ENCODE results near the gene ZNF385D.

DNA sequence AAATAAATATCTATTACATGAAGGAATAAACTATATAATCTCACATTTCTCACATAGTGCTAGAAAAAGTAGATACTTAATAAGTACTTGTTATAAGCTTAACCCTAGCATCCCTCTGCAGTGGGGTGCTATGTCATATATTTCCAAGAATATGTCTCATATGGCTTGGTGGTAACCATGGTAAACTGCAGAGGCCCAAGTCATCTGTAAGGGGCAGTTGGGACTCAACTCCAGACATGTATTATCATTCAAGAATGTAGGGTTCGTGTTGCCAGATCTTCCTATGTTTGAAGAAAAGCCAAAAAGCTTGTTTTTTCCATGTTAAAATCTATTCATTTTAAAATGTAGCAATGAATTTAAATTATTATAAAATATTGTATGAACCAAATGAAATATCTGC, 46.2 kb downstream of the ZNF385D start:
- TF ChIP-seq ZNF274 (IDR thresholded peaks at IDR 0.05; ENCODE audit: low read depth, low read length) = no peak
- no peak for TF ChIP-seq YY1 (IDR thresholded peaks at IDR 0.05; ENCODE audit: insufficient read depth, insufficient read length)
- TF ChIP-seq SUZ12 (IDR thresholded peaks at IDR 0.05; ENCODE audit: extremely low read depth, insufficient read depth, insufficient read length) = no peak
